ENCODE measurements around the gene SNX32. TPM values are rescaled to one million over a fixed set of nuclear protein-coding genes. Genes with fewer than 3 reads are reported as not detected.

The SNX32 gene
- total and polyA plus RNA-seq, 2 of the 13 experiments (the other 11 are each of a cell fraction or from before 2014, with no cell fraction given), result 0.09 to 0.34 TPM

- TF ChIP-seq HNF1B (CRISPR knock-in tag; IDR thresholded peaks at IDR 0.05) (0 out of 2 replicates have a peak, but pooled peaks have one; percentile 57), TEAD2 (CRISPR knock-in tag; IDR thresholded peaks at IDR 0.05) (no peak), ZNF577 (CRISPR knock-in tag; IDR thresholded peaks at IDR 0.05; ENCODE audit: borderline replicate concordance, low read depth) (no peak), MYC (CRISPR knock-in tag; IDR thresholded peaks at IDR 0.05; ENCODE audit: borderline replicate concordance) (peak; percentile 66; the same call in 1 of the 2 replicates), ZNF616 (CRISPR knock-in tag; IDR thresholded peaks at IDR 0.05; ENCODE audit: low read depth) (peak; percentile 67; the same call in 1 of the 2 replicates), GATAD2A (CRISPR knock-in tag; IDR thresholded peaks at IDR 0.05) (peak; percentile 75), ZBTB7B (CRISPR knock-in tag; IDR thresholded peaks at IDR 0.05) (peak; percentile 96), MTERF4 (CRISPR knock-in tag; IDR thresholded peaks at IDR 0.05) (no peak), ZFP36 (IDR thresholded peaks at IDR 0.05; ENCODE audit: borderline replicate concordance, low read depth, low read length, partially characterized antibody) (peak; percentile 20), ZBTB43 (CRISPR knock-in tag; conservative IDR thresholded peaks at IDR 0.05) (no peak), ZNF605 (CRISPR knock-in tag; IDR thresholded peaks at IDR 0.05) (0 out of 2 replicates have a peak, but pooled peaks have one; percentile 14), GMEB2 (CRISPR knock-in tag; IDR thresholded peaks at IDR 0.05; ENCODE audit: low read depth) (no peak), SOX5 (CRISPR knock-in tag; IDR thresholded peaks at IDR 0.05; ENCODE audit: borderline replicate concordance) (peak; percentile 38; the same call in 1 of the 2 replicates), PLSCR1 (CRISPR knock-in tag; IDR thresholded peaks at IDR 0.05; ENCODE audit: borderline replicate concordance) (no peak), KMT2A (CRISPR knock-in tag; IDR thresholded peaks at IDR 0.05) (no peak; the same call in 1 of the 2 replicates), UBTF (CRISPR knock-in tag; IDR thresholded peaks at IDR 0.05) (peak; percentile 76)
Observed at GRCh38 chr11:65891219-65892136, 57.7 kb downstream of the SNX32 start (continued).
